HL-60 (cell line): ENCODE data around the gene PLEKHN1.

Experiments
- REST ChIP-seq: IDR thresholded peaks from 2 replicates; pipeline ENCODE4 v1.6.1; 2012; ENCODE audit warnings: low read depth; ENCODE audit not compliant: insufficient replicate concordance
- TF ChIP-seq, protein P1 (sequence below): IDR thresholded peaks from one replicate; pipeline ENCODE4 v1.5.1; 2011; ENCODE audit warnings: low read length, control low read depth, inconsistent platforms; ENCODE audit not compliant: insufficient read depth

DNA sequence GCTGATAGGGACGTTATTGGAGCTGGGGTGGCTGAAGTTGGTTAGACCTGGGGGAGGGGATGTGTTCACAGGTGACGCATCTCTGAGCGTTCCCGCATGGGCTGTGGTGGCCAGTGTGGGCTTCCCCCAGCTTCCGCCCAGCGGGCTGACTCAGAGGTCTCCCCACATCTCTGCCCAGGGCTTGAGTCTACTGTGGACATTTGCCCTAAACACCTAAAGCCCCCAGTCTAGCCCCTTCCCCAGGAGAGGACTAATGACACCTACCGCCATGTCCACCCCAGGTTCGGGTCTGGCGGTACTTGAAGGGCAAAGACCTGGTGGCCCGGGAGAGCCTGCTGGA is 55.6 kb downstream of the PLEKHN1 start:
- TF ChIP-seq, protein P1, sequence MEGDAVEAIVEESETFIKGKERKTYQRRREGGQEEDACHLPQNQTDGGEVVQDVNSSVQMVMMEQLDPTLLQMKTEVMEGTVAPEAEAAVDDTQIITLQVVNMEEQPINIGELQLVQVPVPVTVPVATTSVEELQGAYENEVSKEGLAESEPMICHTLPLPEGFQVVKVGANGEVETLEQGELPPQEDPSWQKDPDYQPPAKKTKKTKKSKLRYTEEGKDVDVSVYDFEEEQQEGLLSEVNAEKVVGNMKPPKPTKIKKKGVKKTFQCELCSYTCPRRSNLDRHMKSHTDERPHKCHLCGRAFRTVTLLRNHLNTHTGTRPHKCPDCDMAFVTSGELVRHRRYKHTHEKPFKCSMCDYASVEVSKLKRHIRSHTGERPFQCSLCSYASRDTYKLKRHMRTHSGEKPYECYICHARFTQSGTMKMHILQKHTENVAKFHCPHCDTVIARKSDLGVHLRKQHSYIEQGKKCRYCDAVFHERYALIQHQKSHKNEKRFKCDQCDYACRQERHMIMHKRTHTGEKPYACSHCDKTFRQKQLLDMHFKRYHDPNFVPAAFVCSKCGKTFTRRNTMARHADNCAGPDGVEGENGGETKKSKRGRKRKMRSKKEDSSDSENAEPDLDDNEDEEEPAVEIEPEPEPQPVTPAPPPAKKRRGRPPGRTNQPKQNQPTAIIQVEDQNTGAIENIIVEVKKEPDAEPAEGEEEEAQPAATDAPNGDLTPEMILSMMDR = no peak
- no peak for TF ChIP-seq REST
